Tibial nerve (tissue), 4 donors: ENCODE results near the gene FXYD1.

Source experiments
- CTCF ChIP-seq, 5 experiments: fragments of 200-600 bp in 3 of 5; fragments of 450-650 bp in 2 of 5; sonication (generic) in 3 of 5; IDR thresholded peaks; one replicate each; pipeline ENCODE4 v1.5.1; 2016 to 2019; ENCODE audit warnings: antibody characterized with exemption in 5 of 5, mild to moderate bottlenecking in 3 of 5, moderate library complexity in 2 of 5
- EP300 ChIP-seq, 2 donors: sonication (generic); formaldehyde crosslinking; IDR thresholded peaks; one replicate each; pipeline ENCODE4 v1.6.1; 2017; ENCODE audit warnings: antibody characterized with exemption in 2 of 2, mild to moderate bottlenecking in 1 of 2
- POLR2A ChIP-seq, 2 donors: fragments of 450-650 bp; IDR thresholded peaks; one replicate each; pipeline ENCODE4 v1.6.1; 2017; ENCODE audit warnings: antibody characterized with exemption in 2 of 2, mild to moderate bottlenecking in 2 of 2, moderate library complexity in 2 of 2

GRCh38 chr19:35133826-35134225, 4.8 kb upstream of the FXYD1 start:
- TF ChIP-seq CTCF (IDR thresholded peaks at IDR 0.05) (no peak), POLR2A (IDR thresholded peaks at IDR 0.05) (peak in 1 of 2 donors; percentile 9), EP300 (IDR thresholded peaks at IDR 0.05) (peak in 1 of 2 donors; percentile 12)
